ENCODE results near the gene ARAF.

Gene ARAF

DNA sequence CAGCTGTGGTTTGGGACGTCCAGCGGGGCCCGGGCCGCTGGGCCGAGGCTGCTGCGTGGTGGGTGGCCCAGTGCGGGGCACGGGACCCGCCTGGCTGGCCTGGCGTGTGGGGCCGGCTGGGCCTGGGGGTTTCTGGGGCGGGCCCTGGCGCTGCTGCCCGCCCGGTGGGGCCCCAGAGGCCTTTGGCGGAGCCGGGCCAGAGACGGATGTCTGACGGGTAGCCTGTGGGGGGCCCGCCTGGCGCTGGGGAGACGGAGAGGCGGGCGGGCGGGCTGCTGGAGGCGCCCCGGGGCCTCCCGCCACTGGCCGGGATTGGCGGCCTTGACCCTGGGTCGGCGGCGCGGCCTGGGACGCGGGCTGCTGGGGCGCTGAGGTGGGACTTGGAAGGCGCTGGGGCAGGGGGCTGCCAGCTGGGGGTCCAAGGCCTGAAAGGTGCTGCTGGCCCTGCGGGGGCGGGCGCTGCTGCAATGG is 13.1 kb downstream of the ARAF start:
- ChIA-PET POLR2A (interaction anchor here (1.5 kb wide), 1 partner anchor 18 kb away, joined by 4 read pairs; no protein-coding TSS in a partner anchor), CTCF (no interaction called here)
- H3K36me3 ChIP-seq (ENCODE audit: control insufficient read depth in 2 of 2, insufficient read depth in 1 of 2, low read length in 2 of 2) = peaks cover 0 to 25% of the 10 kb centered on the region in 2 experiments; a peak in 1 of 3 replicates
- H3K9me3 ChIP-seq (ENCODE audit: control insufficient read depth, insufficient read depth, low read depth, low read length) = no peaks in the 10 kb centered on the region
- no peak overlapping the region for H3K27ac ChIP-seq (ENCODE audit: extremely low read depth, low read depth, low read length)
- no peaks in the 10 kb centered on the region for H3K4me1 ChIP-seq (ENCODE audit: control insufficient read depth, insufficient read depth, low read length)
- TF ChIP-seq ZNF560 (tag by site-specific recombination; IDR thresholded peaks at IDR 0.05; ENCODE audit: borderline replicate concordance) (no peak), SALL2 (tag by site-specific recombination; IDR thresholded peaks at IDR 0.05; ENCODE audit: borderline replicate concordance) (no peak), ZFP3 (tag by site-specific recombination; IDR thresholded peaks at IDR 0.05; ENCODE audit: low read depth) (no peak), SCRT2 (tag by site-specific recombination; IDR thresholded peaks at IDR 0.05) (no peak), ZNF654 (tag by site-specific recombination; IDR thresholded peaks at IDR 0.05; ENCODE audit: low read depth) (no peak), GLIS1 (tag by site-specific recombination; IDR thresholded peaks at IDR 0.05) (no peak), ZNF501 (tag by site-specific recombination; IDR thresholded peaks at IDR 0.05) (no peak), ZNF140 (tag by site-specific recombination; IDR thresholded peaks at IDR 0.05) (no peak), ZNF239 (tag by site-specific recombination; IDR thresholded peaks at IDR 0.05) (no peak), IKZF3 (tag by site-specific recombination; IDR thresholded peaks at IDR 0.05) (no peak), ZNF211 (tag by site-specific recombination; IDR thresholded peaks at IDR 0.05; ENCODE audit: low read depth) (no peak), ZNF76 (tag by site-specific recombination; IDR thresholded peaks at IDR 0.05; ENCODE audit: borderline replicate concordance, low read depth) (no peak), PRDM1 (tag by site-specific recombination; IDR thresholded peaks at IDR 0.05) (no peak), ZNF530 (tag by site-specific recombination; IDR thresholded peaks at IDR 0.05; ENCODE audit: low read depth) (no peak), GLI4 (tag by site-specific recombination; IDR thresholded peaks at IDR 0.05) (no peak)
- TF ChIP-seq, protein P1, sequence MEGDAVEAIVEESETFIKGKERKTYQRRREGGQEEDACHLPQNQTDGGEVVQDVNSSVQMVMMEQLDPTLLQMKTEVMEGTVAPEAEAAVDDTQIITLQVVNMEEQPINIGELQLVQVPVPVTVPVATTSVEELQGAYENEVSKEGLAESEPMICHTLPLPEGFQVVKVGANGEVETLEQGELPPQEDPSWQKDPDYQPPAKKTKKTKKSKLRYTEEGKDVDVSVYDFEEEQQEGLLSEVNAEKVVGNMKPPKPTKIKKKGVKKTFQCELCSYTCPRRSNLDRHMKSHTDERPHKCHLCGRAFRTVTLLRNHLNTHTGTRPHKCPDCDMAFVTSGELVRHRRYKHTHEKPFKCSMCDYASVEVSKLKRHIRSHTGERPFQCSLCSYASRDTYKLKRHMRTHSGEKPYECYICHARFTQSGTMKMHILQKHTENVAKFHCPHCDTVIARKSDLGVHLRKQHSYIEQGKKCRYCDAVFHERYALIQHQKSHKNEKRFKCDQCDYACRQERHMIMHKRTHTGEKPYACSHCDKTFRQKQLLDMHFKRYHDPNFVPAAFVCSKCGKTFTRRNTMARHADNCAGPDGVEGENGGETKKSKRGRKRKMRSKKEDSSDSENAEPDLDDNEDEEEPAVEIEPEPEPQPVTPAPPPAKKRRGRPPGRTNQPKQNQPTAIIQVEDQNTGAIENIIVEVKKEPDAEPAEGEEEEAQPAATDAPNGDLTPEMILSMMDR (tag by site-specific recombination; IDR thresholded peaks at IDR 0.05) = no peak
- TF ChIP-seq, protein P2, sequence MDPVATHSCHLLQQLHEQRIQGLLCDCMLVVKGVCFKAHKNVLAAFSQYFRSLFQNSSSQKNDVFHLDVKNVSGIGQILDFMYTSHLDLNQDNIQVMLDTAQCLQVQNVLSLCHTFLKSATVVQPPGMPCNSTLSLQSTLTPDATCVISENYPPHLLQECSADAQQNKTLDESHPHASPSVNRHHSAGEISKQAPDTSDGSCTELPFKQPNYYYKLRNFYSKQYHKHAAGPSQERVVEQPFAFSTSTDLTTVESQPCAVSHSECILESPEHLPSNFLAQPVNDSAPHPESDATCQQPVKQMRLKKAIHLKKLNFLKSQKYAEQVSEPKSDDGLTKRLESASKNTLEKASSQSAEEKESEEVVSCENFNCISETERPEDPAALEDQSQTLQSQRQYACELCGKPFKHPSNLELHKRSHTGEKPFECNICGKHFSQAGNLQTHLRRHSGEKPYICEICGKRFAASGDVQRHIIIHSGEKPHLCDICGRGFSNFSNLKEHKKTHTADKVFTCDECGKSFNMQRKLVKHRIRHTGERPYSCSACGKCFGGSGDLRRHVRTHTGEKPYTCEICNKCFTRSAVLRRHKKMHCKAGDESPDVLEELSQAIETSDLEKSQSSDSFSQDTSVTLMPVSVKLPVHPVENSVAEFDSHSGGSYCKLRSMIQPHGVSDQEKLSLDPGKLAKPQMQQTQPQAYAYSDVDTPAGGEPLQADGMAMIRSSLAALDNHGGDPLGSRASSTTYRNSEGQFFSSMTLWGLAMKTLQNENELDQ (tag by site-specific recombination; IDR thresholded peaks at IDR 0.05; ENCODE audit: low read depth) = no peak
- TF ChIP-seq, protein P3, sequence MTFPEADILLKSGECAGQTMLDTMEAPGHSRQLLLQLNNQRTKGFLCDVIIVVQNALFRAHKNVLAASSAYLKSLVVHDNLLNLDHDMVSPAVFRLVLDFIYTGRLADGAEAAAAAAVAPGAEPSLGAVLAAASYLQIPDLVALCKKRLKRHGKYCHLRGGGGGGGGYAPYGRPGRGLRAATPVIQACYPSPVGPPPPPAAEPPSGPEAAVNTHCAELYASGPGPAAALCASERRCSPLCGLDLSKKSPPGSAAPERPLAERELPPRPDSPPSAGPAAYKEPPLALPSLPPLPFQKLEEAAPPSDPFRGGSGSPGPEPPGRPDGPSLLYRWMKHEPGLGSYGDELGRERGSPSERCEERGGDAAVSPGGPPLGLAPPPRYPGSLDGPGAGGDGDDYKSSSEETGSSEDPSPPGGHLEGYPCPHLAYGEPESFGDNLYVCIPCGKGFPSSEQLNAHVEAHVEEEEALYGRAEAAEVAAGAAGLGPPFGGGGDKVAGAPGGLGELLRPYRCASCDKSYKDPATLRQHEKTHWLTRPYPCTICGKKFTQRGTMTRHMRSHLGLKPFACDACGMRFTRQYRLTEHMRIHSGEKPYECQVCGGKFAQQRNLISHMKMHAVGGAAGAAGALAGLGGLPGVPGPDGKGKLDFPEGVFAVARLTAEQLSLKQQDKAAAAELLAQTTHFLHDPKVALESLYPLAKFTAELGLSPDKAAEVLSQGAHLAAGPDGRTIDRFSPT (tag by site-specific recombination; IDR thresholded peaks at IDR 0.05) = no peak
- TF ChIP-seq, protein P4, sequence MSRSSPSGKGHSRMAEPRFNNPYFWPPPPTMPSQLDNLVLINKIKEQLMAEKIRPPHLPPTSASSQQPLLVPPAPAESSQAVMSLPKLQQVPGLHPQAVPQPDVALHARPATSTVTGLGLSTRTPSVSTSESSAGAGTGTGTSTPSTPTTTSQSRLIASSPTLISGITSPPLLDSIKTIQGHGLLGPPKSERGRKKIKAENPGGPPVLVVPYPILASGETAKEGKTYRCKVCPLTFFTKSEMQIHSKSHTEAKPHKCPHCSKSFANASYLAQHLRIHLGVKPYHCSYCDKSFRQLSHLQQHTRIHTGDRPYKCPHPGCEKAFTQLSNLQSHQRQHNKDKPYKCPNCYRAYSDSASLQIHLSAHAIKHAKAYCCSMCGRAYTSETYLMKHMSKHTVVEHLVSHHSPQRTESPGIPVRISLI (tag by site-specific recombination; IDR thresholded peaks at IDR 0.05) = no peak
- TF ChIP-seq, protein P5, sequence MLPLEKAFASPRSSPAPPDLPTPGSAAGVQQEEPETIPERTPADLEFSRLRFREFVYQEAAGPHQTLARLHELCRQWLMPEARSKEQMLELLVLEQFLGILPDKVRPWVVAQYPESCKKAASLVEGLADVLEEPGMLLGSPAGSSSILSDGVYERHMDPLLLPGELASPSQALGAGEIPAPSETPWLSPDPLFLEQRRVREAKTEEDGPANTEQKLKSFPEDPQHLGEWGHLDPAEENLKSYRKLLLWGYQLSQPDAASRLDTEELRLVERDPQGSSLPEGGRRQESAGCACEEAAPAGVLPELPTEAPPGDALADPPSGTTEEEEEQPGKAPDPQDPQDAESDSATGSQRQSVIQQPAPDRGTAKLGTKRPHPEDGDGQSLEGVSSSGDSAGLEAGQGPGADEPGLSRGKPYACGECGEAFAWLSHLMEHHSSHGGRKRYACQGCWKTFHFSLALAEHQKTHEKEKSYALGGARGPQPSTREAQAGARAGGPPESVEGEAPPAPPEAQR (tag by site-specific recombination; IDR thresholded peaks at IDR 0.05) = no peak
- H3K4me3 ChIP-seq (ENCODE audit: low read depth, low read length) = no peak overlapping the region
